Uterus (tissue), 2 donors: ENCODE measurements around the gene MRTFB.

Experiments used
- CTCF ChIP-seq, 4 experiments: fragments of 200-600 bp in 2 of 4; fragments of 450-650 bp in 2 of 4; sonication (generic) in 2 of 4; IDR thresholded peaks; one replicate each; pipeline ENCODE4 v1.5.1; 2016 to 2019; ENCODE audit warnings: antibody characterized with exemption in 4 of 4, mild to moderate bottlenecking in 2 of 4, moderate library complexity in 1 of 4
- POLR2A ChIP-seq, 2 donors: fragments of 450-650 bp; IDR thresholded peaks; one replicate each; pipeline ENCODE4 v1.6.1; 2016; ENCODE audit warnings: antibody characterized with exemption in 2 of 2, mild to moderate bottlenecking in 1 of 2, moderate library complexity in 1 of 2

DNA sequence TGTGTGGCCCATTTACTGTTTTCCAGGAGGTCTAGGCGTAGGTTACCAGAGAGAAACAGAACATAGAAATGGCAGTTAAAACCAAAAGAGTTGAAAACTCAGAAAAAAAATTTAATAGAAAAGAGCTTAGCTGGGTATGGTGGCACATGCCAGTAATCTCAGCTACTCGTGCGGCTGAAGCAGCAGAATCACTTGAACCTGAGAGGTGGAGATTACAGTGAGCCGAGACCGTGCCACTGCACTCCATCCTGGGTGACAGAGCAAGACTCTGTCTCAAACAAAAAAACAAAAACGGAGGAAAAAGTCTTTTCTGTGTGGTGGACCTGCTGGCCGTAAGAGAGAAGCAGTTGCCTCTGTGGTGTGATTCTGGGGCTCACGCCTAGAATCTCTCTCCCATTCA, 35.8 kb downstream of the MRTFB start:
- TF ChIP-seq CTCF (IDR thresholded peaks at IDR 0.05) (no peak), POLR2A (IDR thresholded peaks at IDR 0.05) (no peak)
